SK-N-MC (cell line): ENCODE data around the gene MACROD2.

ENCODE experiments used
- EZH2 ChIP-seq: fragments of 200-600 bp; sonication (generic); IDR thresholded peaks from one replicate; pipeline ENCODE4 v1.6.1; 2017; ENCODE audit warnings: antibody characterized with exemption
- FOXP2 ChIP-seq: optimal IDR thresholded peaks from 2 replicates; pipeline ENCODE3; 2011; ENCODE audit warnings: mild to moderate bottlenecking, moderate library complexity; ENCODE audit not compliant: insufficient read depth; ENCODE audit errors: extremely low read length, control extremely low read depth
- POLR2AphosphoS5 ChIP-seq: IDR thresholded peaks from 2 replicates; pipeline ENCODE4 v1.6.1; 2012; ENCODE audit warnings: mild to moderate bottlenecking, low read depth, low read length, borderline replicate concordance

DNA sequence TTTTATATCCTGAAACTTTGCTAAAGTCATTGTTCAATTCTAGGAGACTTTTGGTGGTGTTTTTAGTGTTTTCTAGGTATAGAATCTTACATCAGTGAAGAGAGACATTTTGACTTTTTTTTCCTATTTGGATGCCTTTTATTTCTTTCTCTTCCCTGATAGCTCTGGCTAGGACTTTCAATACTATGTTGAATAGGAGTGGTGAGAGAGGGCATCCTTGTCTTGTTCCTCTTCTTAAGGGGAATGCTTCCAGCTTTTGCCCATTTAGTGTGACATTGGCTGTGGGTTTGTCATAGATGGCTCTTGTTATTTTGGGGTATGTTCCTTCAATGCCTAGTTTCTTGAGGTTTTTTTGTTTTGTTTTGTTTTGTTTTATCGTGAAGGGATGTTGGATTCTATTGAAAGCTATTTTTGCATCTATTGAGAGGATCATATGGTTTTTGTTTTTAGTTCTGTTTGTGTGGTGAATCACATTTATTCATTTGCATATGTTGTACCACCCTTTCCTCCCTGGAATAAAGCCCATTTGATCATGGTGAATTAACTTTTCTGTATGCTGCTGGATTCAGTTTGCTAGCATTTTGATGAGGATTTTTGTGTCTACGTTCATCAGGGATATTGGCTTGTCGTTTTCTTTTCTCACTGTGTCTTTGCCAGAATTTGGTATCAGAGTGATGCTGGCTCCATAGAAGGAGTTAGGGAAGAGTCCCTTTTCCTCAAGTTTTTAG, 882.1 kb downstream of the MACROD2 start:
- no peak for TF ChIP-seq POLR2AphosphoS5
- TF ChIP-seq EZH2 = no peak
- no peak for TF ChIP-seq FOXP2
